ENCODE data around the gene KRT2. TPM values are rescaled to one million over a fixed set of nuclear protein-coding genes. Genes with fewer than 3 reads are reported as not detected.
A peak's percentile ranks its signal among the peaks of the same experiment; 100 is the strongest.

KRT2 gene
- total and polyA plus RNA-seq, 7 experiments from 2014 or later, result 0.29 to 4.7 (median 2.2) TPM; not detected in 1

DNA sequence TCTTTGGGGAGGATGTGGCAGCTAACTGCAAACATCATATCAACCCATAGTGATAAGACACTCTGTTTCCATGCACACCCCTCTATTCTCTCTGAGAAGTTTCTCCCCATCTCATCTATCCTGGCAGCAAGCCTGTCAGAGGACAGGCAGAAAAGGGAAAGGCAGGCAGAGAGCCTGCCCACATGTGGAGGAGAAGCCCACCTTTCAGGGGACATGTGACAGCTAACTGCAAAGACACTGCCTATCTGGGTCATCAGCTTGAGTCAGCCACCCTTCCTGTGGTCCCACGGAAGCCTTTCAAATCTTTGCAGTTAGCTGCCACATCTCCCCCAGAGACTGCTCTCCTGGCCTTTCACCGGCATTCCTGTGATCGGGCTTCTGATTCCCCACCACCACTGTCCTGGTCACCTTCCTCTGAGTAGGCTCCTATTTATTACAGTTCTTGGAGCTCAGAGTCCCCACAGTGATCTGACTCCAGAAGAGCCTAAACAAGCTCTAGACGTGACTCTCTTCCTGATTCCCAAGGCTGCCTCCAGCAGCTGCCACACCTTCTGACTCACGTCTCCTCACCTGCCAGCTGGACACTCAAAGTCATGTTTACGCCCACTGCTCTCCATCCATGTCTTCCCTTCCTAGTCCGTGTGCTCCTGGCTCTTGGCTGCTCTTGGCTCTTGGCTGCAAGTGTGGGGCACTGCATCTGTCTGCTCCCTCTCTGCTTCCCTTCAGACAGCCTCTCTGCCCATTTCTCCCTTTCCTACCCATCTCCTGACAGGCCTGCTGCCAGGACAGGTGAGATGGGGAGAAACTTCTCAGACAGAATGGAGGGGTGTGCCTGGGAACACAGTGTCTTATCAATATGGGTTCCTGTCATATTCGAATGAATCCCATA is 35.7 kb upstream of the KRT2 start:
- ChIA-PET CTCF (interaction anchor here (1.8 kb wide), 1 partner anchor 104 kb away, joined by 5 read pairs; no protein-coding TSS in a partner anchor), POLR2A (interaction anchor here (0.6 to 6.5 kb wide), 7 partner anchors 15 to 82 kb away, joined by 3 to 43 read pairs (median 4); no protein-coding TSS in a partner anchor)
- H3K27ac Mint-ChIP-seq, result peak overlapping the region in 7 of 9 donors; percentile 15 to 97 (median 61)
- intact Hi-C loops (cut with micrococcal nuclease), result no loop called here
- Histone ChIP-seq H3K9me3 (ENCODE audit: control insufficient read depth in 2 of 3, low read length in 3 of 3) (no peaks in the 10 kb centered on the region), H3K27me3 (ENCODE audit: control insufficient read depth in 2 of 2, insufficient read depth in 2 of 2, low read length in 2 of 2) (no peaks in the 10 kb centered on the region), H3K4me3 (ENCODE audit: low read length) (no peak overlapping the region), H3K36me3 (ENCODE audit: control insufficient read depth in 2 of 3, insufficient read depth in 3 of 3, low read length in 3 of 3) (no peaks in the 10 kb centered on the region), H3K4me1 (ENCODE audit: control insufficient read depth in 2 of 2, insufficient read depth in 2 of 2, low read length in 2 of 2) (peaks cover 5 to 28% of the 10 kb centered on the region in 2 donors), H3K27ac (ENCODE audit: low read depth, low read length) (no peak overlapping the region)
- no peak for ATAC-seq
- peaks cover 0 to 1% (median 0%) of the 10 kb centered on the region in 5 donors for H3K36me3 Mint-ChIP-seq
- peaks cover 8 to 73% (median 64%) of the 10 kb centered on the region in 7 donors for H3K4me1 Mint-ChIP-seq
- peaks cover 0 to 69% (median 0%) of the 10 kb centered on the region in 5 donors for H3K27me3 Mint-ChIP-seq
- DNase-seq, result no peak
- no peak overlapping the region for H3K4me3 Mint-ChIP-seq
- no peaks in the 10 kb centered on the region for H3K9me3 Mint-ChIP-seq

DNA sequence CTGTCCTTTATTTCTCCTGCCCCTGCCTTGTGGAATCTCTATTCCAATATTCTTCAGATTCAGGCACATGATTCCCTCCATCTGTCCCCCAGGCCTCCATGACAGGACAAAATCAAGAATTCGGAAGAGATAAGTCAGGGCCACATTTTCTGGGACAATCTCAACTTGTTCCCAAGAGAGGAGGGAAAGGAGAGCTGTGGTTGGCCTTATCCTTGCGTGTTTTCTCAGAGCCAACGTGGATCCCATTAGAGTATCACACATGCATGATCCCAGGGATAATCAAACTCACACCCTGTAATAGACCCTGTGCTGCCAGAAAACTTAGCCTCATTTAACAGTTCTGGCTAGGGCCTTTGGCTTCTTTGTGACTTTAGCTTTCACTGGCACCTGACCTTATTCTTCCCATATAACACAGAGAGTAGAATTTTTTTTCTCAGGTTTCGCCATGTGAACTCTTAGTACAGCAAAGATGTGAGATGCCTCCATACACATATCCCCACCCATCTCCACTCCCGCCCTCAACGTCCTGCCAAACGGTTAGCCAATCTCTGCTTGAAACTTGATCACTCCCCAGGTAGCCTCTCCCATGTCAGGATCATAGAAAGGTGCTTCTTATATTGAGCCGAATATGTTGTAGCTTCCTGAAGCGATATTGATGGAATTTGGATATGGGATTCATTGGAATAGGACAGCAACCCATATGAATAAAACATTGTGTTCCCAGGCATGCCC is 34.9 kb upstream of the KRT2 start:
- POLR2A ChIA-PET, result interaction anchor here (0.6 to 6.5 kb wide), 5 partner anchors 21 to 81 kb away, joined by 3 to 43 read pairs (median 4); no protein-coding TSS in a partner anchor
- ATAC-seq, result no peak
- Mint-ChIP-seq H3K9me3 (no peaks in the 10 kb centered on the region), H3K4me3 (no peak overlapping the region), H3K27ac (peak overlapping the region in 5 of 9 donors; percentile 41 to 97 (median 61)), H3K27me3 (peaks cover 0 to 62% (median 0%) of the 10 kb centered on the region in 5 donors), H3K4me1 (peaks cover 11 to 73% (median 64%) of the 10 kb centered on the region in 7 donors), H3K36me3 (peaks cover 0 to 1% (median 0%) of the 10 kb centered on the region in 5 donors)
- Histone ChIP-seq H3K9me3 (ENCODE audit: control insufficient read depth in 2 of 3, low read length in 3 of 3) (no peaks in the 10 kb centered on the region), H3K27ac (ENCODE audit: low read depth, low read length) (no peak overlapping the region), H3K27me3 (ENCODE audit: control insufficient read depth in 2 of 2, insufficient read depth in 2 of 2, low read length in 2 of 2) (no peaks in the 10 kb centered on the region), H3K36me3 (ENCODE audit: control insufficient read depth in 2 of 3, insufficient read depth in 3 of 3, low read length in 3 of 3) (no peaks in the 10 kb centered on the region), H3K4me3 (ENCODE audit: low read length) (no peak overlapping the region), H3K4me1 (ENCODE audit: control insufficient read depth in 2 of 2, insufficient read depth in 2 of 2, low read length in 2 of 2) (peaks cover 7 to 27% of the 10 kb centered on the region in 2 donors)
- no peak for DNase-seq
- CTCF ChIA-PET, result interaction anchor here (1.8 kb wide), 1 partner anchor 103 kb away, joined by 5 read pairs; no protein-coding TSS in a partner anchor
- intact Hi-C loops (cut with micrococcal nuclease), result no loop called here

DNA sequence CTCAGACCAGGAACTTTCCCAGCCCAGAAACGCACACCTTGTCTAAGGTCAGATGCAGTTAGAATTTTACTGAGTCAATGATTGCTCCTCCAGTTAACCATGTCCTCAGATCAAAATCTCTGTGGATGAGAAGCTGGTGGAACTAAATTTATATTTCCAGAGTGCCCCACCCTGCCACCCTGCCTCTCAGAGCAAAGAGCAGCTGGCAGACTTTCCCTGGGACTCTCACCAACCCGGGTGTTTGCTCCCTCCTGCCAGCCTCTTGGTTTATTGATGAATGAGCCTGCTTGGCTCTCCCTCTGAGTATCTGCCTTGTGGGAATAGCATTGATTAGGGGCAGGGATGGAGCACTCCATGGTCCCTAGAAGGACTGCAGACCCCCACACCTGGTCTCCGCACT is 34.1 kb upstream of the KRT2 start:
- peaks cover 0 to 1% (median 0%) of the 10 kb centered on the region in 5 donors for H3K36me3 Mint-ChIP-seq
- Histone ChIP-seq H3K36me3 (ENCODE audit: control insufficient read depth in 2 of 3, insufficient read depth in 3 of 3, low read length in 3 of 3) (no peaks in the 10 kb centered on the region), H3K4me1 (ENCODE audit: control insufficient read depth in 2 of 2, insufficient read depth in 2 of 2, low read length in 2 of 2) (peaks cover 11 to 30% of the 10 kb centered on the region in 2 donors), H3K27me3 (ENCODE audit: control insufficient read depth in 2 of 2, insufficient read depth in 2 of 2, low read length in 2 of 2) (no peaks in the 10 kb centered on the region), H3K4me3 (ENCODE audit: low read length) (no peak overlapping the region), H3K27ac (ENCODE audit: low read depth, low read length) (no peak overlapping the region), H3K9me3 (ENCODE audit: control insufficient read depth in 2 of 3, low read length in 3 of 3) (no peaks in the 10 kb centered on the region)
- peak overlapping the region in 2 of 9 donors; percentile 23 to 48 for H3K27ac Mint-ChIP-seq
- DNase-seq (no peak), ATAC-seq (no peak)
- ChIA-PET POLR2A (no interaction called here), CTCF (interaction anchor here (0.7 to 1.8 kb wide), 2 partner anchors 9 to 102 kb away, joined by 3 to 5 read pairs; no protein-coding TSS in a partner anchor)
- H3K4me3 Mint-ChIP-seq, result no peak overlapping the region
- intact Hi-C loops (cut with micrococcal nuclease), result no loop called here
- peaks cover 0 to 54% (median 0%) of the 10 kb centered on the region in 5 donors for H3K27me3 Mint-ChIP-seq
- no peaks in the 10 kb centered on the region for H3K9me3 Mint-ChIP-seq
- peaks cover 15 to 73% (median 64%) of the 10 kb centered on the region in 7 donors for H3K4me1 Mint-ChIP-seq

DNA sequence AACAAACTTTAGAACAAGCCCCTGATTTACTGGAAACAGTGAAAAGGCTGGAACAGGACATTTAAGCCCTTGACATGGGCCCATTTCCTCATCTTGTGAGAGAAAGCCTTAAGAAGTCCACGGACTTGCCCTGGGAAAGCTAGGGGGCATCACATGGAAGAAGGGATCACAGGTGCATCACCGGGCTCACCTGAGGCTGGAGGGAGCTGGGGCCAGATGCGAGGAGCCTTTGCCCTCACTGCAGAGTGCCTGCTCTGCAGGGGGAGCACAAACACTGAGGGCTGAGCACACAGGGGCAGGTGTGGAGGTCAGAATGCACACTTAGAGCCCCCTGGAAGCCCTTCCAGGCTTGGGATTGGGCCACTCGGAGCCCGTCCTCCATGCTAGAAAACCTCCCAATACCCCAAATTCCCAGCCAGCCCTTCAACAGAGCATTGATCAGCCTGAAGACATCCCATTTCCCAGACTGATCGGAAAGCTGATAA is 33.4 kb upstream of the KRT2 start:
- Histone ChIP-seq H3K36me3 (ENCODE audit: control insufficient read depth in 2 of 3, insufficient read depth in 3 of 3, low read length in 3 of 3) (no peaks in the 10 kb centered on the region), H3K27me3 (ENCODE audit: control insufficient read depth in 2 of 2, insufficient read depth in 2 of 2, low read length in 2 of 2) (no peaks in the 10 kb centered on the region), H3K4me3 (ENCODE audit: low read length) (no peak overlapping the region), H3K9me3 (ENCODE audit: control insufficient read depth in 2 of 3, low read length in 3 of 3) (no peaks in the 10 kb centered on the region), H3K4me1 (ENCODE audit: control insufficient read depth in 2 of 2, insufficient read depth in 2 of 2, low read length in 2 of 2) (peaks cover 6 to 31% of the 10 kb centered on the region in 2 donors), H3K27ac (ENCODE audit: low read depth, low read length) (no peak overlapping the region)
- DNase-seq (no peak), ATAC-seq (no peak)
- Mint-ChIP-seq H3K27me3 (peaks cover 0 to 50% (median 0%) of the 10 kb centered on the region in 5 donors), H3K4me1 (peaks cover 14 to 74% (median 64%) of the 10 kb centered on the region in 7 donors), H3K36me3 (no peaks in the 10 kb centered on the region), H3K27ac (peak overlapping the region in 1 of 9 donors; percentile 87), H3K4me3 (no peak overlapping the region), H3K9me3 (no peaks in the 10 kb centered on the region)
- POLR2A ChIA-PET, result no interaction called here
- CTCF ChIA-PET, result interaction anchor here (0.7 kb wide), 1 partner anchor 8 kb away, joined by 3 read pairs; no protein-coding TSS in a partner anchor
- intact Hi-C loops (cut with micrococcal nuclease), result no loop called here

DNA sequence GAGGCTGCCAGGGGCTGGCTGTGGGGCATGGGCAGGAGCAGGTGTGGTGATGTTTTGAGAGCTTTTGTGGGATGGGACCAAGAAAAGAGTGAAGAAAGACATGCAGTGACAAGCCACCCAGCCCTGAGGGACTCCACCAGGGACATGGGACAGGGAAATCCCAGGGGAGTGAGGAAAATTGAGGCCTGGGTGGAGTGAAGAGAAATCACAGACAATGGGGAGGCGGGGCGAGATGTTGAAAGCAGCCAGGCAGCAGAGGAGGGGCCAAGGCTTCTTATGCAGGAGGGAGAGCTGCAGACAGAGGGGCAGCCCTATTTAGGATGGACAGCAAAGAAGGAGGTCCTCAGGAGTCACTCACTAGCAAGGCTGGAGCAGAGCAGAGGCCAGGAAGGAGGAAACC is 32.4 kb upstream of the KRT2 start:
- H3K4me1 ChIP-seq (ENCODE audit: control insufficient read depth in 2 of 2, insufficient read depth in 2 of 2, low read length in 2 of 2), result peaks cover 6 to 24% of the 10 kb centered on the region in 2 donors
- Mint-ChIP-seq H3K36me3 (no peaks in the 10 kb centered on the region), H3K27ac (peak overlapping the region in 6 of 9 donors; percentile 13 to 86 (median 80)), H3K9me3 (no peaks in the 10 kb centered on the region), H3K27me3 (peaks cover 0 to 49% (median 0%) of the 10 kb centered on the region in 5 donors), H3K4me1 (peaks cover 14 to 75% (median 63%) of the 10 kb centered on the region in 7 donors), H3K4me3 (no peak overlapping the region)
- H3K4me3 ChIP-seq (ENCODE audit: low read length), result no peak overlapping the region
- intact Hi-C loops (cut with micrococcal nuclease), result loop anchor here in 1 of 2 donors (5.0 kb wide), 1 partner anchor 97 kb away; no protein-coding TSS in a partner anchor
- no peaks in the 10 kb centered on the region for H3K36me3 ChIP-seq (ENCODE audit: control insufficient read depth in 2 of 3, insufficient read depth in 3 of 3, low read length in 3 of 3)
- no peaks in the 10 kb centered on the region for H3K9me3 ChIP-seq (ENCODE audit: control insufficient read depth in 2 of 3, low read length in 3 of 3)
- no peak for ATAC-seq
- CTCF ChIA-PET, result interaction anchor here (0.6 kb wide), 2 partner anchors 54 to 415 kb away, joined by 3 to 4 read pairs; no protein-coding TSS in a partner anchor
- no peak overlapping the region for H3K27ac ChIP-seq (ENCODE audit: low read depth, low read length)
- DNase-seq, result no peak
- H3K27me3 ChIP-seq (ENCODE audit: control insufficient read depth in 2 of 2, insufficient read depth in 2 of 2, low read length in 2 of 2), result no peaks in the 10 kb centered on the region
- POLR2A ChIA-PET, result no interaction called here
